SK-N-MC (cell line): ENCODE data around the gene ADK.

ENCODE experiments used
- EZH2 ChIP-seq: fragments of 200-600 bp; sonication (generic); IDR thresholded peaks from one replicate; pipeline ENCODE4 v1.6.1; 2017; ENCODE audit warnings: antibody characterized with exemption
- FOXP2 ChIP-seq: optimal IDR thresholded peaks from 2 replicates; pipeline ENCODE3; 2011; ENCODE audit warnings: mild to moderate bottlenecking, moderate library complexity; ENCODE audit not compliant: insufficient read depth; ENCODE audit errors: extremely low read length, control extremely low read depth
- POLR2AphosphoS5 ChIP-seq: IDR thresholded peaks from 2 replicates; pipeline ENCODE4 v1.6.1; 2012; ENCODE audit warnings: mild to moderate bottlenecking, low read depth, low read length, borderline replicate concordance

GRCh38 chr10:74602576-74602975, 451.6 kb downstream of the ADK start:
- TF ChIP-seq EZH2 (no peak), POLR2AphosphoS5 (no peak), FOXP2 (no peak)
